Activated naive CD8-positive, alpha-beta T cell (primary cell): Measurements from ENCODE around the gene CDC42BPA.
"Not testable (repeated sequence)": the region's sequence is repeated elsewhere in the genome, so short reads cannot be mapped to it uniquely, and the experiment has no call there.

Source experiments
- H3K27ac Mint-ChIP-seq: one replicate; pipeline ENCODE4 v1.8.0; 2021; ENCODE audit warnings: mixed read lengths
- H3K27me3 Mint-ChIP-seq: one replicate; pipeline ENCODE4 v1.8.0; 2021; ENCODE audit warnings: mixed read lengths
- H3K36me3 Mint-ChIP-seq: one replicate; pipeline ENCODE4 v1.8.0; 2021; ENCODE audit warnings: mixed read lengths
- H3K4me1 Mint-ChIP-seq: one replicate; pipeline ENCODE4 v1.8.0; 2021; ENCODE audit warnings: low read depth, mixed read lengths
- H3K4me3 Mint-ChIP-seq: one replicate; pipeline ENCODE4 v1.8.0; 2021; ENCODE audit warnings: mild to moderate bottlenecking, mixed read lengths
- H3K9me3 Mint-ChIP-seq: one replicate; pipeline ENCODE4 v1.8.0; 2021; ENCODE audit warnings: low read depth, mixed read lengths

The CDC42BPA gene

GRCh38 chr1:227349967-227350366 lies 31.7 kb upstream of the CDC42BPA start:
- H3K4me3 Mint-ChIP-seq, result no peak overlapping the region
- no peaks in the 10 kb centered on the region for H3K9me3 Mint-ChIP-seq
- peaks cover 7% of the 10 kb centered on the region for H3K27me3 Mint-ChIP-seq
- H3K4me1 Mint-ChIP-seq, result no peaks in the 10 kb centered on the region
- no peak overlapping the region for H3K27ac Mint-ChIP-seq
- no peaks in the 10 kb centered on the region for H3K36me3 Mint-ChIP-seq

- Mint-ChIP-seq H3K9me3 (no peaks in the 10 kb centered on the region), H3K36me3 (no peaks in the 10 kb centered on the region), H3K27me3 (peaks cover 3% of the 10 kb centered on the region), H3K27ac (no peak overlapping the region), H3K4me1 (no peaks in the 10 kb centered on the region), H3K4me3 (no peak overlapping the region)
Observed at GRCh38 chr1:227343727-227344551, 25.6 kb upstream of the CDC42BPA start.

- Mint-ChIP-seq H3K4me3 (no peak overlapping the region), H3K4me1 (no peaks in the 10 kb centered on the region), H3K27ac (no peak overlapping the region), H3K36me3 (no peaks in the 10 kb centered on the region), H3K9me3 (no peaks in the 10 kb centered on the region), H3K27me3 (peaks cover 3% of the 10 kb centered on the region)
Observed at GRCh38 chr1:227343206-227343605, 24.9 kb upstream of the CDC42BPA start.

- no peaks in the 10 kb centered on the region for H3K4me1 Mint-ChIP-seq
- H3K27ac Mint-ChIP-seq, result no peak overlapping the region
- peaks cover 3% of the 10 kb centered on the region for H3K27me3 Mint-ChIP-seq
- no peaks in the 10 kb centered on the region for H3K9me3 Mint-ChIP-seq
- no peak overlapping the region for H3K4me3 Mint-ChIP-seq
- H3K36me3 Mint-ChIP-seq, result no peaks in the 10 kb centered on the region
Observed at GRCh38 chr1:227342075-227342829, 24.0 kb upstream of the CDC42BPA start.

- not testable (repeated sequence) for H3K27me3 Mint-ChIP-seq, H3K4me1 Mint-ChIP-seq, H3K27ac Mint-ChIP-seq, H3K36me3 Mint-ChIP-seq, H3K4me3 Mint-ChIP-seq
- peaks cover 10% of the 10 kb centered on the region for H3K9me3 Mint-ChIP-seq
Observed at GRCh38 chr1:227336136-227336535, 17.8 kb upstream of the CDC42BPA start.

GRCh38 chr1:227335242-227336020 lies 17.1 kb upstream of the CDC42BPA start:
- peaks cover 10% of the 10 kb centered on the region for H3K27me3 Mint-ChIP-seq
- no peak overlapping the region for H3K27ac Mint-ChIP-seq
- H3K4me3 Mint-ChIP-seq, result no peak overlapping the region
- peaks cover 10% of the 10 kb centered on the region for H3K36me3 Mint-ChIP-seq
- H3K9me3 Mint-ChIP-seq, result peaks cover 10% of the 10 kb centered on the region
- H3K4me1 Mint-ChIP-seq, result no peaks in the 10 kb centered on the region

- Mint-ChIP-seq H3K4me3 (no peak overlapping the region), H3K27ac (no peak overlapping the region), H3K9me3 (peaks cover 10% of the 10 kb centered on the region), H3K4me1 (no peaks in the 10 kb centered on the region), H3K27me3 (peaks cover 11% of the 10 kb centered on the region), H3K36me3 (peaks cover 10% of the 10 kb centered on the region)
Observed at GRCh38 chr1:227333423-227333822, 15.1 kb upstream of the CDC42BPA start.

- Mint-ChIP-seq H3K4me1 (no peaks in the 10 kb centered on the region), H3K36me3 (peaks cover 10% of the 10 kb centered on the region), H3K4me3 (no peak overlapping the region), H3K27me3 (peaks cover 11% of the 10 kb centered on the region), H3K27ac (no peak overlapping the region), H3K9me3 (peaks cover 10% of the 10 kb centered on the region)
Observed at GRCh38 chr1:227330279-227331076, 12.2 kb upstream of the CDC42BPA start.

GRCh38 chr1:227328405-227329019 lies 10.2 kb upstream of the CDC42BPA start:
- Mint-ChIP-seq H3K4me1 (no peaks in the 10 kb centered on the region), H3K27ac (no peak overlapping the region), H3K27me3 (peaks cover 15% of the 10 kb centered on the region), H3K9me3 (peaks cover 9% of the 10 kb centered on the region), H3K36me3 (peaks cover 9% of the 10 kb centered on the region), H3K4me3 (no peak overlapping the region)

GRCh38 chr1:227325156-227325555 lies 6.9 kb upstream of the CDC42BPA start:
- Mint-ChIP-seq H3K36me3 (peaks cover 4% of the 10 kb centered on the region), H3K27me3 (peaks cover 12% of the 10 kb centered on the region), H3K27ac (no peak overlapping the region), H3K4me1 (no peaks in the 10 kb centered on the region), H3K9me3 (peaks cover 3% of the 10 kb centered on the region), H3K4me3 (no peak overlapping the region)

- Mint-ChIP-seq H3K27me3 (peaks cover 20% of the 10 kb centered on the region), H3K27ac (no peak overlapping the region), H3K4me3 (no peak overlapping the region), H3K36me3 (peaks cover 4% of the 10 kb centered on the region), H3K4me1 (peaks cover 3% of the 10 kb centered on the region), H3K9me3 (peaks cover 3% of the 10 kb centered on the region)
Observed at GRCh38 chr1:227323967-227324268, 5.6 kb upstream of the CDC42BPA start.

- peaks cover 4% of the 10 kb centered on the region for H3K36me3 Mint-ChIP-seq
- H3K27ac Mint-ChIP-seq, result no peak overlapping the region
- no peak overlapping the region for H3K4me3 Mint-ChIP-seq
- peaks cover 3% of the 10 kb centered on the region for H3K9me3 Mint-ChIP-seq
- peaks cover 19% of the 10 kb centered on the region for H3K27me3 Mint-ChIP-seq
- H3K4me1 Mint-ChIP-seq, result peaks cover 4% of the 10 kb centered on the region
Observed at GRCh38 chr1:227323171-227323966, 5.1 kb upstream of the CDC42BPA start.

- H3K27ac Mint-ChIP-seq, result no peak overlapping the region
- peaks cover 3% of the 10 kb centered on the region for H3K9me3 Mint-ChIP-seq
- peaks cover 4% of the 10 kb centered on the region for H3K36me3 Mint-ChIP-seq
- peaks cover 6% of the 10 kb centered on the region for H3K4me1 Mint-ChIP-seq
- peaks cover 22% of the 10 kb centered on the region for H3K27me3 Mint-ChIP-seq
- H3K4me3 Mint-ChIP-seq, result no peak overlapping the region
Observed at GRCh38 chr1:227322376-227322775, 4.1 kb upstream of the CDC42BPA start.
